Adrenal gland (tissue), 12 donors: ENCODE data around the gene ACACB. TPM values are rescaled to one million over a fixed set of nuclear protein-coding genes. Genes with fewer than 3 reads are reported as not detected.

Source experiments
- DNase-seq, 7 donors: peaks; one replicate each; pipeline ENCODE4 v3.0.0-alpha.2; 2019 to 2020
- H3K27ac ChIP-seq, 5 donors: fragments of 200-600 bp; sonication (generic) in 4 of 5; 1 replicate in 3 of 5; 2 replicates in 2 of 5; pipeline versions ENCODE4 v1.5.1 to v1.8.0; 2016 to 2020; ENCODE audit warnings: mild to moderate bottlenecking in 1 of 5
- H3K27me3 ChIP-seq: fragments of 200-600 bp; 2 replicates; pipeline ENCODE4 v1.8.0; 2021
- H3K36me3 ChIP-seq, 2 donors: fragments of 200-600 bp; replicated peaks in 1 of 2; 1 replicate in 1 of 2; 2 replicates in 1 of 2; pipeline versions ENCODE4 v1.5.1 to v1.8.0; 2018 to 2022
- H3K4me1 ChIP-seq, 2 donors: fragments of 200-600 bp; replicated peaks in 1 of 2; 1 replicate in 1 of 2; 2 replicates in 1 of 2; pipeline versions ENCODE4 v1.5.1 to v1.8.0; 2018 to 2021
- H3K4me3 ChIP-seq, 4 donors: fragments of 200-600 bp; sonication (generic) in 3 of 4; one replicate each; pipeline ENCODE4 v1.5.1; 2016 to 2018
- H3K9me3 ChIP-seq, 3 donors: fragments of 200-600 bp; sonication (generic) in 1 of 3; replicated peaks in 1 of 3; 1 replicate in 2 of 3; 2 replicates in 1 of 3; pipeline versions ENCODE4 v1.5.1 to v1.8.0; 2016 to 2021
- CTCF ChIP-seq, 6 experiments: fragments of 450-650 bp in 4 of 6; fragments of 200-600 bp in 2 of 6; sonication (generic) in 1 of 6; IDR thresholded peaks; 1 replicate in 5 of 6; 2 replicates in 1 of 6; pipeline versions ENCODE4 v1.5.1 to v1.8.0; 2016 to 2021; ENCODE audit warnings: antibody characterized with exemption in 6 of 6, mild to moderate bottlenecking in 2 of 6, moderate library complexity in 1 of 6
- POLR2A ChIP-seq, 2 donors: fragments of 450-650 bp; IDR thresholded peaks; one replicate each; pipeline ENCODE4 v1.6.1; 2017; ENCODE audit warnings: antibody characterized with exemption in 2 of 2, mild to moderate bottlenecking in 2 of 2, moderate library complexity in 1 of 2
- WGBS, 4 donors: extraction: QIAGEN DNeasy Blood & Tissue Kit in 2 of 4; methylation state at CpG; one replicate each; pipeline versions ENCODE4 v1.1.5 to v1.1.7; 2013 to 2017; 5-methylcytosine and 5-hydroxymethylcytosine counted together
- intact Hi-C, 2 donors: fragments of 100-400 bp; cut with DNase I; formaldehyde crosslinking; loops; one replicate each; pipeline versions ENCODE4 v1.14.1 to v1.15.0; 2022 to 2023
- polyA plus RNA-seq, 3 donors: library from polyadenylated mRNA; stranded (reverse); fragments of 200-250 nt in 2 of 3; fragments of 350-450 nt in 1 of 3; fragmentation: Illumina TruSeq in 1 of 3; extraction: RNeasy Lipid Tissue Mini Kit (QIAGEN cat#74804) in 1 of 3; gene quantifications; one replicate each; pipeline ENCODE4 v1.2.3, GENCODE V29; 2013 to 2014
- total RNA-seq, 9 donors: library from RNA; depleted of rRNA in 4 of 9; stranded (reverse); fragments of >200 nt in 4 of 9; fragments of 120-200 nt in 1 of 9; fragmentation: NEBNext Ultra II Directional in 1 of 9; extraction: Animal tissue kit (Norgen Biotek cat#: 25700) in 1 of 9; gene quantifications; one replicate each; pipeline versions ENCODE4 v1.1.0 to v1.2.4, GENCODE V29; 2013 to 2023
- donor health status: healthy with polysubstance abuse.
- donor health status: Bipolar disorder and iron deficiency.
- donor health status: DM: yes; HTN: yes; CAD: no.
- donor health status: DM: no; HTN: no; CAD: no.
- donor health status: DM: no; HTN: no; CAD: no.
- donor health status: DM: yes; HTN: yes; CAD: no.

Gene ACACB
- total and polyA plus RNA-seq, 12 donors = 35.5 to 143 (median 65.7) TPM

DNA sequence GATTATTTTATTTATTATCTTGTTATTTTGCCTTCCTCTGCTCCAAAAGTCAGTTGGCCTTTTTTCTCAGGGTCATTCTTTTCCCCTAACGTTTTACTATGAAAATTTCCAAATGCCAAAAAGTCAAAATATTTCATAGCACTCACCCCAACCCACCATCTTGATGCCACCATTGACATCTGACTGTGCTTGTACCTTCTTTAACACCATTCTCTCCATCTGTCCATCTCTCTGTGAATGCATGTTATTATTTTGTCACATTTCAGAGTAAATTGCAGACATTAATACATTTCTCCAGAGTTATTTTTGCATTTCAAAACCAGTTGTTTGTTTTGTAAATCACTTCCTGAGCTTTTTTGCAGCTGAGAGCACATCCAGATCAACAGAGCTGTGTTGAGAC lies 154.1 kb downstream of the ACACB start:
- WGBS, 4 donors = 0 to 10% (median 0%) methylated on average over 1 of the region's 1 CpG
- TF ChIP-seq POLR2A (IDR thresholded peaks at IDR 0.05) (no peak), CTCF (IDR thresholded peaks at IDR 0.05) (no peak)
- intact Hi-C loops = no loop called here

GRCh38 chr12:109271418-109271817 lies 155.0 kb downstream of the ACACB start:
- DNase-seq = no peak
- 89 to 93% (median 91%) methylated on average over 1 to 3 of the region's 3 CpGs for WGBS, 4 donors
- H3K9me3 ChIP-seq = no peaks in the 10 kb centered on the region
- H3K4me3 ChIP-seq = no peak overlapping the region
- peaks cover 0 to 10% of the 10 kb centered on the region in 2 donors for H3K36me3 ChIP-seq
- H3K27ac ChIP-seq = no peak overlapping the region
- TF ChIP-seq CTCF (IDR thresholded peaks at IDR 0.05) (no peak), POLR2A (IDR thresholded peaks at IDR 0.05) (no peak)
- H3K27me3 ChIP-seq = no peaks in the 10 kb centered on the region
- intact Hi-C loops = no loop called here
- no peaks in the 10 kb centered on the region for H3K4me1 ChIP-seq

More for the DNA sequence above, 154.1 kb downstream of the ACACB start:
- no peak overlapping the region for H3K4me3 ChIP-seq
- H3K4me1 ChIP-seq = no peaks in the 10 kb centered on the region
- no peak overlapping the region for H3K27ac ChIP-seq
- no peak for DNase-seq
- H3K27me3 ChIP-seq = no peaks in the 10 kb centered on the region
- H3K36me3 ChIP-seq = peaks cover 0 to 19% of the 10 kb centered on the region in 2 donors
- H3K9me3 ChIP-seq = no peaks in the 10 kb centered on the region

GRCh38 chr12:109273354-109273753 lies 157.0 kb downstream of the ACACB start:
- Histone ChIP-seq H3K4me1 (no peaks in the 10 kb centered on the region), H3K27ac (no peak overlapping the region), H3K9me3 (no peaks in the 10 kb centered on the region), H3K4me3 (no peak overlapping the region), H3K36me3 (no peaks in the 10 kb centered on the region), H3K27me3 (no peaks in the 10 kb centered on the region)
- WGBS, 4 donors = 31 to 42% (median 36%) methylated on average over 16 of the region's 16 CpGs
- TF ChIP-seq CTCF (IDR thresholded peaks at IDR 0.05) (no peak), POLR2A (IDR thresholded peaks at IDR 0.05) (no peak)
- no peak for DNase-seq
- intact Hi-C loops = no loop called here

GRCh38 chr12:109274381-109274780 lies 158.0 kb downstream of the ACACB start:
- TF ChIP-seq CTCF (IDR thresholded peaks at IDR 0.05) (no peak), POLR2A (IDR thresholded peaks at IDR 0.05) (no peak)
- H3K4me1 ChIP-seq = no peaks in the 10 kb centered on the region
- intact Hi-C loops = no loop called here
- H3K9me3 ChIP-seq = no peaks in the 10 kb centered on the region
- H3K27me3 ChIP-seq = no peaks in the 10 kb centered on the region
- no peaks in the 10 kb centered on the region for H3K36me3 ChIP-seq
- no peak overlapping the region for H3K4me3 ChIP-seq
- 71 to 91% (median 82%) methylated on average over 1 of the region's 1 CpG; no CpG with 5 or more reads in 1 of the 4 donors for WGBS, 4 donors
- H3K27ac ChIP-seq = no peak overlapping the region
- DNase-seq = no peak
